Measurements from ENCODE around the gene TMEM183A. TPM values are rescaled to one million over a fixed set of nuclear protein-coding genes. Genes with fewer than 3 reads are reported as not detected.

The TMEM183A gene
- total and polyA plus RNA-seq, 9 of the 15 experiments (the other 6 are each of a cell fraction or from before 2014, with no cell fraction given): 23.4 to 190 (median 124) TPM

GRCh38 chr1:203001986-203002385 lies 5.2 kb upstream of the TMEM183A start:
- CTCF ChIA-PET (ENCODE audit: low intra/inter-chr PET ratio): no interaction called here
- TF ChIP-seq ERF (CRISPR knock-in tag; IDR thresholded peaks at IDR 0.05) (no peak), C11orf30 (IDR thresholded peaks at IDR 0.05; ENCODE audit: low read depth) (no peak), MBD2 (IDR thresholded peaks at IDR 0.05; ENCODE audit: borderline replicate concordance, low read depth) (no peak), ZNF407 (IDR thresholded peaks at IDR 0.05; ENCODE audit: low read depth) (no peak), ZNF57 (CRISPR knock-in tag; IDR thresholded peaks at IDR 0.05) (peak; percentile 94)
- TF ChIP-seq, protein P1, sequence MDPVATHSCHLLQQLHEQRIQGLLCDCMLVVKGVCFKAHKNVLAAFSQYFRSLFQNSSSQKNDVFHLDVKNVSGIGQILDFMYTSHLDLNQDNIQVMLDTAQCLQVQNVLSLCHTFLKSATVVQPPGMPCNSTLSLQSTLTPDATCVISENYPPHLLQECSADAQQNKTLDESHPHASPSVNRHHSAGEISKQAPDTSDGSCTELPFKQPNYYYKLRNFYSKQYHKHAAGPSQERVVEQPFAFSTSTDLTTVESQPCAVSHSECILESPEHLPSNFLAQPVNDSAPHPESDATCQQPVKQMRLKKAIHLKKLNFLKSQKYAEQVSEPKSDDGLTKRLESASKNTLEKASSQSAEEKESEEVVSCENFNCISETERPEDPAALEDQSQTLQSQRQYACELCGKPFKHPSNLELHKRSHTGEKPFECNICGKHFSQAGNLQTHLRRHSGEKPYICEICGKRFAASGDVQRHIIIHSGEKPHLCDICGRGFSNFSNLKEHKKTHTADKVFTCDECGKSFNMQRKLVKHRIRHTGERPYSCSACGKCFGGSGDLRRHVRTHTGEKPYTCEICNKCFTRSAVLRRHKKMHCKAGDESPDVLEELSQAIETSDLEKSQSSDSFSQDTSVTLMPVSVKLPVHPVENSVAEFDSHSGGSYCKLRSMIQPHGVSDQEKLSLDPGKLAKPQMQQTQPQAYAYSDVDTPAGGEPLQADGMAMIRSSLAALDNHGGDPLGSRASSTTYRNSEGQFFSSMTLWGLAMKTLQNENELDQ (CRISPR knock-in tag; IDR thresholded peaks at IDR 0.05; ENCODE audit: borderline replicate concordance): no peak
- Histone ChIP-seq H3K27me3 (ENCODE audit: control insufficient read depth in 2 of 2, insufficient read depth in 2 of 2, low read length in 2 of 2) (no peaks in the 10 kb centered on the region), H3K9me1 (ENCODE audit: control insufficient read depth, insufficient read depth, low read length) (no peaks in the 10 kb centered on the region), H4K20me1 (replicated peaks; ENCODE audit: control insufficient read depth, insufficient read depth, low read length) (no peaks in the 10 kb centered on the region), H3K4me2 (ENCODE audit: insufficient read depth, low read length) (no peak overlapping the region), H3K79me2 (ENCODE audit: control insufficient read depth, insufficient read depth, low read length) (peaks cover 3% of the 10 kb centered on the region; the same call in 2 of the 3 replicates), H3K27ac (ENCODE audit: extremely low read depth, low read depth, low read length) (no peak overlapping the region), H3K36me3 (ENCODE audit: control insufficient read depth, insufficient read depth, low read length) (no peaks in the 10 kb centered on the region), H2AFZ (ENCODE audit: low read depth, low read length) (peak overlapping the region; percentile 25; the same call in 1 of the 2 replicates), H3K9me3 (replicated peaks; ENCODE audit: control insufficient read depth, insufficient read depth, low read depth, low read length) (no peaks in the 10 kb centered on the region), H3K4me3 (no peak overlapping the region), H3K9ac (ENCODE audit: insufficient read depth in 1 of 2, low read depth in 2 of 2, low read length in 2 of 2) (no peak overlapping the region), H3K4me1 (replicated peaks in 1 of 2; ENCODE audit: control insufficient read depth in 2 of 2, insufficient read depth in 2 of 2, low read length in 2 of 2) (peaks cover 20 to 21% of the 10 kb centered on the region in 2 experiments)
- 80% methylated on average over 9 of the region's 9 CpGs for WGBS (ENCODE audit: insufficient coverage, low coverage, missing lambda C conversion rate)
- no peak for DNase-seq (ENCODE audit: extremely low read depth in 1 of 4, low spot score in 3 of 4)
- no peak for FAIRE-seq
- BruUV-seq (replicated peaks): no TSS peak
- ATAC-seq: no peak
- in situ Hi-C loops (cut with MboI): no loop called here
- intact Hi-C loops (cut with micrococcal nuclease): loop anchor here (10.0 kb wide), 1 partner anchor 277 kb away; no protein-coding TSS in a partner anchor
- POLR2A ChIA-PET: no interaction called here
